Fibroblast of lung (primary cell): Measurements from ENCODE around the gene TMEM184A.

Experiments
- CTCF ChIP-seq, 2 donors: IDR thresholded peaks in 1 of 2; conservative IDR thresholded peaks in 1 of 2; 1 replicate in 1 of 2; 2 replicates in 1 of 2; pipeline ENCODE4 v1.5.1; 2011 to 2012; ENCODE audit warnings: low read length in 2 of 2, control low read depth in 1 of 2, inconsistent platforms in 1 of 2, low read depth in 1 of 2, mild to moderate bottlenecking in 1 of 2
- EZH2 ChIP-seq: IDR thresholded peaks from 2 replicates; pipeline ENCODE4 v1.5.1; 2012; ENCODE audit warnings: low read length, control low read depth, mild to moderate bottlenecking; ENCODE audit errors: missing control alignments

GRCh38 chr7:1530946-1531262 lies 25.1 kb downstream of the TMEM184A start:
- TF ChIP-seq EZH2 = no peak
- TF ChIP-seq CTCF (conservative IDR thresholded peaks at IDR 0.05 in 1 of 2, IDR thresholded peaks at IDR 0.05 in 1 of 2; ENCODE audit: low read depth in 1 of 2, low read length in 2 of 2) = no peak
